ENCODE measurements around the gene GABPA. TPM values are rescaled to one million over a fixed set of nuclear protein-coding genes. Genes with fewer than 3 reads are reported as not detected.

Gene GABPA
- total and polyA plus RNA-seq, 2 donors (not counting 1 experiment from before 2014, with no cell fraction given): 10.3 to 29.7 TPM

GRCh38 chr21:25752416-25752815, 17.6 kb downstream of the GABPA start:
- H3K9ac ChIP-seq (ENCODE audit: low read length): no peak overlapping the region
- H3K4me3 ChIP-seq (ENCODE audit: control extremely low read depth in 1 of 5, extremely low read depth in 1 of 5, insufficient read depth in 1 of 5, low read depth in 2 of 5, low read length in 4 of 5): no peak overlapping the region
- POLR2A ChIA-PET: no interaction called here
- WGBS (ENCODE audit: insufficient coverage): 100% methylated on average over 1 of the region's 1 CpG
- Mint-ChIP-seq H3K4me1 (peaks cover 11% of the 10 kb centered on the region), H3K4me3 (no peak overlapping the region), H3K27me3 (no peaks in the 10 kb centered on the region), H3K27ac (no peak overlapping the region), H3K9me3 (ENCODE audit: insufficient read depth) (no peaks in the 10 kb centered on the region)
- H3K36me3 ChIP-seq (replicated peaks in 1 of 2; ENCODE audit: control extremely low read depth in 1 of 2, control insufficient read depth in 1 of 2, extremely low read depth in 1 of 2, insufficient read depth in 2 of 2, low read length in 1 of 2): peaks cover 13 to 70% of the 10 kb centered on the region in 2 experiments
- no peak for ATAC-seq (ENCODE audit: low read depth)
- peaks cover 11% of the 10 kb centered on the region for H4K20me1 ChIP-seq (ENCODE audit: control insufficient read depth, insufficient read depth, low read length, poor library complexity, severe bottlenecking)
- no peak for TF ChIP-seq EZH2 (IDR thresholded peaks at IDR 0.05; ENCODE audit: borderline replicate concordance, insufficient read depth, low read depth, low read length, poor library complexity, severe bottlenecking)
- TF ChIP-seq CTCF (IDR thresholded peaks at IDR 0.05): no peak
- CTCF ChIA-PET: interaction anchor here (0.9 kb wide), 1 partner anchor 48 kb away, joined by 4 read pairs; no protein-coding TSS in a partner anchor
- no peaks in the 10 kb centered on the region for H3K9me3 ChIP-seq (ENCODE audit: control extremely low read depth in 1 of 3, control insufficient read depth in 2 of 3, insufficient read depth in 1 of 3, low read length in 2 of 3)
- H3K4me2 ChIP-seq (replicated peaks; ENCODE audit: low read depth, low read length, poor library complexity, severe bottlenecking): no peak overlapping the region
- H3K27me3 ChIP-seq (replicated peaks in 1 of 4; ENCODE audit: control extremely low read depth in 1 of 4, control insufficient read depth in 3 of 4, insufficient read depth in 4 of 4, low read length in 3 of 4): no peaks in the 10 kb centered on the region
- no peak overlapping the region for H3K27ac ChIP-seq (ENCODE audit: low read length in 2 of 2)
- intact Hi-C loops (cut with micrococcal nuclease): no loop called here
- peaks cover 6% of the 10 kb centered on the region for H3K79me2 ChIP-seq (ENCODE audit: control insufficient read depth, insufficient read depth, low read length)
- no peak overlapping the region for H2AFZ ChIP-seq (ENCODE audit: insufficient read depth, low read depth, low read length, poor library complexity, severe bottlenecking)
- no peak for DNase-seq
- H3K4me1 ChIP-seq (ENCODE audit: control insufficient read depth in 2 of 2, insufficient read depth in 2 of 2, low read length in 2 of 2): peaks cover 2 to 4% of the 10 kb centered on the region in 2 donors

GRCh38 chr21:25756190-25756932, 21.6 kb downstream of the GABPA start:
- no peak overlapping the region for H2AFZ ChIP-seq (ENCODE audit: insufficient read depth, low read depth, low read length, poor library complexity, severe bottlenecking)
- H3K4me2 ChIP-seq (replicated peaks; ENCODE audit: low read depth, low read length, poor library complexity, severe bottlenecking): no peak overlapping the region
- H3K9ac ChIP-seq (ENCODE audit: low read length): no peak overlapping the region
- DNase-seq: no peak
- CTCF ChIA-PET: no interaction called here
- H3K4me3 Mint-ChIP-seq: no peak overlapping the region
- H3K27me3 Mint-ChIP-seq: no peaks in the 10 kb centered on the region
- peak overlapping the region in 1 of 2 donors; percentile 16 for H3K27ac ChIP-seq (ENCODE audit: low read length in 2 of 2)
- intact Hi-C loops (cut with micrococcal nuclease): no loop called here
- WGBS (ENCODE audit: insufficient coverage): 86% methylated on average over 5 of the region's 6 CpGs
- peaks cover 2 to 4% of the 10 kb centered on the region in 2 donors for H3K4me1 ChIP-seq (ENCODE audit: control insufficient read depth in 2 of 2, insufficient read depth in 2 of 2, low read length in 2 of 2)
- H3K27me3 ChIP-seq (replicated peaks in 1 of 4; ENCODE audit: control extremely low read depth in 1 of 4, control insufficient read depth in 3 of 4, insufficient read depth in 4 of 4, low read length in 3 of 4): no peaks in the 10 kb centered on the region
- peaks cover 4% of the 10 kb centered on the region for H3K79me2 ChIP-seq (ENCODE audit: control insufficient read depth, insufficient read depth, low read length)
- POLR2A ChIA-PET: no interaction called here
- TF ChIP-seq CTCF (IDR thresholded peaks at IDR 0.05): no peak
- TF ChIP-seq EZH2 (IDR thresholded peaks at IDR 0.05; ENCODE audit: borderline replicate concordance, insufficient read depth, low read depth, low read length, poor library complexity, severe bottlenecking): no peak
- H3K4me3 ChIP-seq (ENCODE audit: control extremely low read depth in 1 of 5, extremely low read depth in 1 of 5, insufficient read depth in 1 of 5, low read depth in 2 of 5, low read length in 4 of 5): no peak overlapping the region
- peaks cover 16% of the 10 kb centered on the region for H4K20me1 ChIP-seq (ENCODE audit: control insufficient read depth, insufficient read depth, low read length, poor library complexity, severe bottlenecking)
- H3K27ac Mint-ChIP-seq: peak overlapping the region; percentile 27
- no peak for ATAC-seq (ENCODE audit: low read depth)
- H3K9me3 Mint-ChIP-seq (ENCODE audit: insufficient read depth): no peaks in the 10 kb centered on the region
- H3K4me1 Mint-ChIP-seq: peaks cover 11% of the 10 kb centered on the region
- peaks cover 14 to 76% of the 10 kb centered on the region in 2 experiments for H3K36me3 ChIP-seq (replicated peaks in 1 of 2; ENCODE audit: control extremely low read depth in 1 of 2, control insufficient read depth in 1 of 2, extremely low read depth in 1 of 2, insufficient read depth in 2 of 2, low read length in 1 of 2)
- H3K9me3 ChIP-seq (ENCODE audit: control extremely low read depth in 1 of 3, control insufficient read depth in 2 of 3, insufficient read depth in 1 of 3, low read length in 2 of 3): no peaks in the 10 kb centered on the region

Data from B cell (primary cell).